OCI-LY7 (cell line): Measurements from ENCODE around the gene PSMG4. TPM values are rescaled to one million over a fixed set of nuclear protein-coding genes. Genes with fewer than 3 reads are reported as not detected.

Experiments
- BruUV-seq: library from RNA; stranded (reverse); fragments of 400-500 nt; replicated peaks from 2 replicates; lab custom pipeline; 2021; lab: Mats Ljungman, UMichigan
- CTCF ChIA-PET: fragments of 300-600 bp; sonication (Branson Sonifier 250); formaldehyde crosslinking; loops from one replicate; lab custom pipeline; 2022; ENCODE audit warnings: antibody characterized with exemption; ENCODE audit not compliant: unreplicated experiment; lab: Charles Lee
- POLR2A ChIA-PET: fragments of 300-600 bp; sonication (Branson Sonifier 250); formaldehyde crosslinking; loops from one replicate; lab custom pipeline; 2022; ENCODE audit warnings: antibody characterized with exemption; lab: Charles Lee
- DNase-seq: peaks from one replicate; pipeline ENCODE4 v3.0.0-alpha.2; 2015; ENCODE audit warnings: low spot score
- H2AFZ ChIP-seq: fragments of 200-600 bp; sonication (generic), shearing (Covaris generic); 2 replicates; pipeline ENCODE4 v1.6.1; 2014; ENCODE audit warnings: mild to moderate bottlenecking, antibody characterized with exemption, low read length, moderate library complexity
- H3K27ac ChIP-seq: fragments of 200-600 bp; sonication (generic); 2 replicates; pipeline ENCODE4 v1.5.1; 2014; ENCODE audit warnings: mixed run types, low read depth, mild to moderate bottlenecking, moderate library complexity, low read length, inconsistent platforms; ENCODE audit not compliant: poor library complexity, severe bottlenecking
- H3K36me3 ChIP-seq: fragments of 200-600 bp; sonication (generic); 2 replicates; pipeline ENCODE4 v1.6.1; 2014; ENCODE audit warnings: mild to moderate bottlenecking, antibody characterized with exemption, low read length, moderate library complexity, mixed read lengths; ENCODE audit not compliant: insufficient read depth
- H3K4me1 ChIP-seq: fragments of 200-600 bp; sonication (generic); 2 replicates; pipeline ENCODE4 v1.5.1; 2014; ENCODE audit warnings: mild to moderate bottlenecking, low read length; ENCODE audit not compliant: insufficient read depth, poor library complexity, severe bottlenecking
- H3K4me2 ChIP-seq: fragments of 200-600 bp; sonication (generic); 2 replicates; pipeline ENCODE4 v1.6.1; 2014; ENCODE audit warnings: mild to moderate bottlenecking, low read length
- H3K4me3 ChIP-seq: fragments of 200-600 bp; sonication (generic); 2 replicates; pipeline ENCODE4 v1.5.1; 2014; ENCODE audit warnings: mild to moderate bottlenecking, low read depth, low read length; ENCODE audit not compliant: poor library complexity, severe bottlenecking
- H3K79me2 ChIP-seq: fragments of 200-600 bp; sonication (generic); 2 replicates; pipeline ENCODE4 v1.6.1; 2016; ENCODE audit warnings: low read depth, mild to moderate bottlenecking, low read length, moderate library complexity, mixed read lengths; ENCODE audit not compliant: insufficient read depth
- H3K9me2 ChIP-seq: fragments of 200-600 bp; sonication (generic); 2 replicates; pipeline ENCODE4 v1.6.1; 2016; ENCODE audit warnings: mild to moderate bottlenecking, low read length, mixed read lengths; ENCODE audit not compliant: insufficient read depth
- H3K9me3 ChIP-seq: fragments of 200-600 bp; sonication (generic); 2 replicates; pipeline ENCODE4 v1.6.1; 2014; ENCODE audit warnings: mild to moderate bottlenecking, mixed run types, low read length, mixed read lengths
- H4K20me1 ChIP-seq: fragments of 200-600 bp; sonication (generic); 2 replicates; pipeline ENCODE4 v1.6.1; 2014; ENCODE audit warnings: mild to moderate bottlenecking, antibody characterized with exemption, low read length, moderate library complexity, mixed read lengths; ENCODE audit not compliant: insufficient read depth
- CTCF ChIP-seq: fragments of 200-600 bp; sonication (generic); conservative IDR thresholded peaks from 2 replicates; pipeline ENCODE4 v1.5.1; 2014; ENCODE audit warnings: mild to moderate bottlenecking, antibody characterized with exemption, low read length, moderate library complexity, mixed read lengths
- EZH2phosphoT487 ChIP-seq: fragments of 200-600 bp; sonication (generic); IDR thresholded peaks from 2 replicates; pipeline ENCODE4 v1.6.1; 2018; ENCODE audit warnings: low read depth, borderline replicate concordance, mild to moderate bottlenecking, mixed run types, antibody characterized with exemption, low read length, moderate library complexity, mixed read lengths
- intact Hi-C: fragments of 100-400 bp; cut with micrococcal nuclease; formaldehyde crosslinking; loops from one replicate; pipeline ENCODE4 v1.10.0; 2022; ENCODE audit not compliant: unreplicated experiment
- total RNA-seq, 2 experiments: library from RNA; depleted of rRNA in 1 of 2; stranded (reverse); fragments of >200 nt in 1 of 2; shearing (Covaris generic) in 1 of 2; gene quantifications; 2 replicates each; pipeline ENCODE4 v1.2.3, GENCODE V29; 2014 to 2022

Gene PSMG4
- total RNA-seq, 2 experiments from 2014 or later = 48.9 to 65.4 TPM

- H3K9me2 ChIP-seq = no peaks in the 10 kb centered on the region
- POLR2A ChIA-PET = interaction anchor here (0.6 to 1.2 kb wide), 3 partner anchors 9 to 718 kb away, joined by 3 to 4 read pairs (median 4); no protein-coding TSS in a partner anchor
These were observed 32.6 kb downstream of the PSMG4 start for GRCh38 chr6:3291346-3291745.

GRCh38 chr6:3291987-3292386 is 33.2 kb downstream of the PSMG4 start:
- TF ChIP-seq EZH2phosphoT487 (no peak), CTCF (no peak)
- no peaks in the 10 kb centered on the region for H4K20me1 ChIP-seq
- H3K9me2 ChIP-seq = no peaks in the 10 kb centered on the region
- no peak for DNase-seq
- BruUV-seq = no TSS peak
- H2AFZ ChIP-seq = no peak overlapping the region
- H3K36me3 ChIP-seq = no peaks in the 10 kb centered on the region
- no peaks in the 10 kb centered on the region for H3K4me1 ChIP-seq
- no peak overlapping the region for H3K4me2 ChIP-seq
- H3K79me2 ChIP-seq = no peaks in the 10 kb centered on the region
- H3K27ac ChIP-seq = no peak overlapping the region
- intact Hi-C loops = no loop called here
- no peak overlapping the region for H3K4me3 ChIP-seq
- no peaks in the 10 kb centered on the region for H3K9me3 ChIP-seq
- POLR2A ChIA-PET = interaction anchor here (1.2 kb wide), 1 partner anchor 32 kb away, joined by 4 read pairs; no protein-coding TSS in a partner anchor
- CTCF ChIA-PET = no interaction called here

More at GRCh38 chr6:3291346-3291745, 32.6 kb downstream of the PSMG4 start:
- no TSS peak for BruUV-seq
- Histone ChIP-seq H3K27ac (no peak overlapping the region), H3K4me2 (no peak overlapping the region), H3K4me3 (no peak overlapping the region), H3K9me3 (no peaks in the 10 kb centered on the region), H3K36me3 (no peaks in the 10 kb centered on the region), H2AFZ (no peak overlapping the region), H3K79me2 (no peaks in the 10 kb centered on the region), H4K20me1 (no peaks in the 10 kb centered on the region), H3K4me1 (no peaks in the 10 kb centered on the region)
- TF ChIP-seq CTCF (no peak), EZH2phosphoT487 (no peak)
- CTCF ChIA-PET = no interaction called here
- no peak for DNase-seq
- intact Hi-C loops = no loop called here

- no peaks in the 10 kb centered on the region for H3K79me2 ChIP-seq
- H4K20me1 ChIP-seq = no peaks in the 10 kb centered on the region
- no peak overlapping the region for H2AFZ ChIP-seq
- H3K4me2 ChIP-seq = no peak overlapping the region
- H3K4me3 ChIP-seq = no peak overlapping the region
- POLR2A ChIA-PET = no interaction called here
- BruUV-seq = no TSS peak
- no peaks in the 10 kb centered on the region for H3K9me2 ChIP-seq
- no peak for DNase-seq
- H3K4me1 ChIP-seq = no peaks in the 10 kb centered on the region
- H3K27ac ChIP-seq = no peak overlapping the region
- TF ChIP-seq EZH2phosphoT487 (no peak), CTCF (no peak)
- CTCF ChIA-PET = no interaction called here
- intact Hi-C loops = no loop called here
- no peaks in the 10 kb centered on the region for H3K36me3 ChIP-seq
- no peaks in the 10 kb centered on the region for H3K9me3 ChIP-seq
These were observed 33.9 kb downstream of the PSMG4 start for GRCh38 chr6:3292431-3293197.
